ENCODE results near the gene APH1B. TPM values are rescaled to one million over a fixed set of nuclear protein-coding genes. Genes with fewer than 3 reads are reported as not detected.

APH1B gene
- total RNA-seq, 2 experiments from 2014 or later, result 6.5 to 7.8 TPM

- POLR2A ChIA-PET, result interaction anchor here (0.5 to 0.9 kb wide), 5 partner anchors 65 to 758 kb away, joined by 3 to 17 read pairs (median 5); no protein-coding TSS in a partner anchor
- H3K36me3 Mint-ChIP-seq (ENCODE audit: low read depth), result peaks cover 3% of the 10 kb centered on the region
- DNase-seq (no peak), ATAC-seq (peak; percentile 11)
- no peaks in the 10 kb centered on the region for H3K27me3 Mint-ChIP-seq
- peaks cover 26% of the 10 kb centered on the region for H3K4me1 Mint-ChIP-seq
- peak overlapping the region; percentile 78 for H3K4me3 Mint-ChIP-seq
- H3K9me3 Mint-ChIP-seq (ENCODE audit: low read depth), result no peaks in the 10 kb centered on the region
- peak overlapping the region; percentile 37 for H3K27ac Mint-ChIP-seq
- CTCF ChIA-PET, result interaction anchor here (0.5 to 3.2 kb wide), 3 partner anchors 11 to 188 kb away, joined by 3 to 10 read pairs (median 3); no protein-coding TSS in a partner anchor
- intact Hi-C loops (cut with DNase I, micrococcal nuclease), result loop anchor here (1.0 to 5.0 kb wide), 5 partner anchors 89 to 230 kb away; partner anchors contain the start of genes RAB8B (in 2 of the 2), RPS27L (in 2 of the 2) and LACTB (in 1 of the 2)
These were observed 570 bp downstream of the APH1B start for GRCh38 chr15:63277893-63278456.

- H3K36me3 Mint-ChIP-seq (ENCODE audit: low read depth), result peaks cover 3% of the 10 kb centered on the region
- ChIA-PET CTCF (interaction anchor here (0.6 kb wide), 1 partner anchor 758 kb away, joined by 3 read pairs; no protein-coding TSS in a partner anchor), POLR2A (interaction anchor here (0.7 kb wide), 1 partner anchor 29 kb away, joined by 3 read pairs; no protein-coding TSS in a partner anchor)
- ATAC-seq (no peak), DNase-seq (no peak)
- no peak overlapping the region for H3K4me3 Mint-ChIP-seq
- no peaks in the 10 kb centered on the region for H3K27me3 Mint-ChIP-seq
- H3K4me1 Mint-ChIP-seq, result peaks cover 7% of the 10 kb centered on the region
- H3K9me3 Mint-ChIP-seq (ENCODE audit: low read depth), result no peaks in the 10 kb centered on the region
- intact Hi-C loops (cut with DNase I, micrococcal nuclease), result loop anchor here in 1 of 2 experiments (10.0 kb wide), 2 partner anchors 238 to 322 kb away; partner anchors contain the start of gene TPM1
- H3K27ac Mint-ChIP-seq, result no peak overlapping the region
These were observed 5.7 kb downstream of the APH1B start for GRCh38 chr15:63283126-63283525.

- Mint-ChIP-seq H3K36me3 (ENCODE audit: low read depth) (peaks cover 3% of the 10 kb centered on the region), H3K4me3 (no peak overlapping the region), H3K9me3 (ENCODE audit: low read depth) (no peaks in the 10 kb centered on the region), H3K4me1 (peaks cover 11% of the 10 kb centered on the region), H3K27me3 (no peaks in the 10 kb centered on the region), H3K27ac (no peak overlapping the region)
- POLR2A ChIA-PET, result no interaction called here
- ATAC-seq, result peak; percentile 19
- CTCF ChIA-PET, result interaction anchor here (1.2 to 1.3 kb wide), 2 partner anchors 118 to 119 kb away, joined by 3 read pairs; no protein-coding TSS in a partner anchor
- no peak for DNase-seq
- intact Hi-C loops (cut with DNase I, micrococcal nuclease), result loop anchor here in 1 of 2 experiments (10.0 kb wide), 2 partner anchors 240 to 320 kb away; partner anchors contain the start of gene TPM1
These were observed 6.9 kb downstream of the APH1B start for GRCh38 chr15:63284335-63284734.

GRCh38 chr15:63287109-63287508 is 9.7 kb downstream of the APH1B start:
- POLR2A ChIA-PET, result no interaction called here

DNA sequence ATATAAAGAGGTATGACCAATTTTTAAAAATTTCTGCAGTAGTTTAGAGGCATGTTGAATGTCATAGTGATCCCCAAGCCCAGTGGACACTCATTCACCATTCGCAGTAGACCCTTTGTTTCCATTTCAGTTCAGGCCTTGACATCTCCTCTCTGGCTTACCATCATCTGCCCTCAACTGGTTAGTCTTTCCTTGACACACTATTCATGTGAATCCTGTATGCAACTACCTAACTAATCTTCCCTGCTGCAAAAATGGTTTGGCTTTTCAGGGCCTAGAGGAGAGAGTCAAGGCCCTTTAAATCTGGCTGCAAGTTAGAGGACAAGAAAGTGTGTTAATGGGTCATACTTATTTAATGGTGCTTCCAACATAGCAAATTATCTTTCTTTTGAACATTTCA is 10.9 kb downstream of the APH1B start:
- Mint-ChIP-seq H3K4me1 (peaks cover 11% of the 10 kb centered on the region), H3K27me3 (no peaks in the 10 kb centered on the region), H3K9me3 (ENCODE audit: low read depth) (no peaks in the 10 kb centered on the region), H3K36me3 (ENCODE audit: low read depth) (peaks cover 3% of the 10 kb centered on the region), H3K27ac (no peak overlapping the region), H3K4me3 (no peak overlapping the region)
- ChIA-PET CTCF (interaction anchor here (0.6 to 3.4 kb wide), 16 partner anchors 9 to 778 kb away, joined by 3 to 33 read pairs (median 4); no protein-coding TSS in a partner anchor), POLR2A (no interaction called here)
- ATAC-seq (no peak), DNase-seq (no peak)
- intact Hi-C loops (cut with DNase I, micrococcal nuclease), result loop anchor here (1.0 to 10.0 kb wide), 5 partner anchors 115 to 778 kb away; partner anchors contain the start of gene TPM1 (in 1 of the 2)

More at GRCh38 chr15:63287109-63287508, 9.7 kb downstream of the APH1B start:
- Mint-ChIP-seq H3K27ac (no peak overlapping the region), H3K27me3 (no peaks in the 10 kb centered on the region), H3K36me3 (ENCODE audit: low read depth) (peaks cover 3% of the 10 kb centered on the region), H3K9me3 (ENCODE audit: low read depth) (no peaks in the 10 kb centered on the region), H3K4me3 (no peak overlapping the region), H3K4me1 (peaks cover 11% of the 10 kb centered on the region)
- ATAC-seq (no peak), DNase-seq (no peak)
- intact Hi-C loops (cut with DNase I, micrococcal nuclease), result loop anchor here (5.0 to 10.0 kb wide), 3 partner anchors 242 to 318 kb away; partner anchors contain the start of gene TPM1 (in 1 of the 2)
- CTCF ChIA-PET, result interaction anchor here (0.5 to 3.4 kb wide), 5 partner anchors 22 to 152 kb away, joined by 3 to 33 read pairs (median 4); no protein-coding TSS in a partner anchor

- intact Hi-C loops (cut with DNase I, micrococcal nuclease), result loop anchor here (1.0 to 10.0 kb wide), 6 partner anchors 113 to 778 kb away; partner anchors contain the start of gene TPM1 (in 1 of the 2)
- POLR2A ChIA-PET, result no interaction called here
These were observed 11.5 kb downstream of the APH1B start for GRCh38 chr15:63288778-63289378.

DNA sequence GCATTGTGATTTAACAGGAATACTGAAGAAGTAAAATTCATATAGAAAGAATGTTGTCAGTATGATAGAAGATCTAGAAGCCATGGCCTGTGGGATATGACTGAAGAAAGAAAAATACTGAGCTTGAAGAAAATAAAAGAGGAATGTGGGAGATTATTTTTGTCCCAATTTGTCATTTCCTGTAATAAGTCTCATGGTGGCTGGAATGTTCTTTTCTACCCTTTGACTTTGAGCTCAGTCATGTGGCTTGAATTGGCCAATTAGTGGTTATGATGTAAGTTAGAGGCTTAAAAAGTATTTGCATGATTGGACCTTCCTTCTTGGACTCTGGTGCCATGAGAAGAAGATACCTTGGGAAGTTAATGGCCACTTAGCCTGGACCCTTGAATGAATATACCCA is 14.1 kb downstream of the APH1B start:
- intact Hi-C loops (cut with DNase I, micrococcal nuclease), result no loop called here
- Mint-ChIP-seq H3K9me3 (ENCODE audit: low read depth) (no peaks in the 10 kb centered on the region), H3K27ac (no peak overlapping the region), H3K4me1 (peaks cover 7% of the 10 kb centered on the region), H3K27me3 (no peaks in the 10 kb centered on the region), H3K36me3 (ENCODE audit: low read depth) (peaks cover 2% of the 10 kb centered on the region), H3K4me3 (no peak overlapping the region)
- ChIA-PET CTCF (interaction anchor here (0.7 to 3.6 kb wide), 13 partner anchors 11 to 244 kb away, joined by 3 to 27 read pairs (median 4); no protein-coding TSS in a partner anchor), POLR2A (interaction anchor here (0.6 kb wide), 1 partner anchor 134 kb away, joined by 3 read pairs; the partner anchor contains the start of gene RPS27L)
- ATAC-seq, result no peak
- DNase-seq, result no peak

More at GRCh38 chr15:63288778-63289378, 11.5 kb downstream of the APH1B start:
- H3K27me3 Mint-ChIP-seq, result no peaks in the 10 kb centered on the region
- peaks cover 8% of the 10 kb centered on the region for H3K4me1 Mint-ChIP-seq
- CTCF ChIA-PET, result interaction anchor here (0.7 to 3.4 kb wide), 17 partner anchors 8 to 778 kb away, joined by 3 to 33 read pairs (median 4); no protein-coding TSS in a partner anchor
- H3K4me3 Mint-ChIP-seq, result no peak overlapping the region
- no peaks in the 10 kb centered on the region for H3K9me3 Mint-ChIP-seq (ENCODE audit: low read depth)
- ATAC-seq (peak; percentile 81), DNase-seq (no peak)
- H3K27ac Mint-ChIP-seq, result no peak overlapping the region
- H3K36me3 Mint-ChIP-seq (ENCODE audit: low read depth), result peaks cover 3% of the 10 kb centered on the region

GRCh38 chr15:63292241-63292640 is 14.8 kb downstream of the APH1B start:
- POLR2A ChIA-PET, result interaction anchor here (0.6 kb wide), 1 partner anchor 111 kb away, joined by 3 read pairs; no protein-coding TSS in a partner anchor
- DNase-seq, result no peak
- Mint-ChIP-seq H3K27ac (no peak overlapping the region), H3K36me3 (ENCODE audit: low read depth) (peaks cover 2% of the 10 kb centered on the region), H3K9me3 (ENCODE audit: low read depth) (no peaks in the 10 kb centered on the region), H3K27me3 (no peaks in the 10 kb centered on the region), H3K4me3 (no peak overlapping the region), H3K4me1 (peaks cover 7% of the 10 kb centered on the region)
- CTCF ChIA-PET, result interaction anchor here (1.0 to 3.6 kb wide), 3 partner anchors 110 to 245 kb away, joined by 3 to 27 read pairs (median 12); no protein-coding TSS in a partner anchor
- ATAC-seq, result no peak
- intact Hi-C loops (cut with DNase I, micrococcal nuclease), result no loop called here

DNA sequence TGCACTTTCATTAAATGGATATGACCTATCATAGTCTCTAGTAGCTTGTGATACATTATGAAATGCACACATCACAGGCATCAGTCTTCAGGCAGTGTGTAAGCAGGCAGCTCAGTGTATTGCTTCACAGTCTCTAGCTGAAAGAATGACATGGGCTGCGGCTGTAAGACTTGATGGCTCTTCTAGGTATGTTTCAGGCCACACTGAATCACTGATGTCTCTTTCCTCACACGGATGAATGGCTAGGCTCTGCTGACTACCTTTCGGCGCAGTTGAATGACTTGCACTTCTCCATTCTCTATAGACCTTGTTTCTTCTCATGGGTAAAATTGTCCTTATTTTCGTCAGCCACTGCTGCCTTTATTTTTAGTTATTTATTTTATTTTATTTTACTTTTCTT is 15.4 kb downstream of the APH1B start:
- Mint-ChIP-seq H3K9me3 (ENCODE audit: low read depth) (no peaks in the 10 kb centered on the region), H3K36me3 (ENCODE audit: low read depth) (peaks cover 2% of the 10 kb centered on the region), H3K4me1 (peaks cover 7% of the 10 kb centered on the region), H3K27ac (no peak overlapping the region), H3K27me3 (no peaks in the 10 kb centered on the region), H3K4me3 (no peak overlapping the region)
- CTCF ChIA-PET, result interaction anchor here (1.0 to 3.6 kb wide), 4 partner anchors 109 to 245 kb away, joined by 3 to 27 read pairs (median 8); no protein-coding TSS in a partner anchor
- DNase-seq (no peak), ATAC-seq (no peak)
- POLR2A ChIA-PET, result no interaction called here
- intact Hi-C loops (cut with DNase I, micrococcal nuclease), result no loop called here

- no peak for DNase-seq
- Mint-ChIP-seq H3K9me3 (ENCODE audit: low read depth) (no peaks in the 10 kb centered on the region), H3K27me3 (no peaks in the 10 kb centered on the region), H3K4me1 (no peaks in the 10 kb centered on the region), H3K36me3 (ENCODE audit: low read depth) (peaks cover 2% of the 10 kb centered on the region), H3K4me3 (no peak overlapping the region), H3K27ac (no peak overlapping the region)
- intact Hi-C loops (cut with DNase I, micrococcal nuclease), result no loop called here
- CTCF ChIA-PET, result interaction anchor here (1.4 to 1.6 kb wide), 2 partner anchors 108 to 172 kb away, joined by 3 to 4 read pairs; no protein-coding TSS in a partner anchor
- POLR2A ChIA-PET, result no interaction called here
- ATAC-seq, result no peak
These were observed 17.0 kb downstream of the APH1B start for GRCh38 chr15:63294359-63294758.

DNA sequence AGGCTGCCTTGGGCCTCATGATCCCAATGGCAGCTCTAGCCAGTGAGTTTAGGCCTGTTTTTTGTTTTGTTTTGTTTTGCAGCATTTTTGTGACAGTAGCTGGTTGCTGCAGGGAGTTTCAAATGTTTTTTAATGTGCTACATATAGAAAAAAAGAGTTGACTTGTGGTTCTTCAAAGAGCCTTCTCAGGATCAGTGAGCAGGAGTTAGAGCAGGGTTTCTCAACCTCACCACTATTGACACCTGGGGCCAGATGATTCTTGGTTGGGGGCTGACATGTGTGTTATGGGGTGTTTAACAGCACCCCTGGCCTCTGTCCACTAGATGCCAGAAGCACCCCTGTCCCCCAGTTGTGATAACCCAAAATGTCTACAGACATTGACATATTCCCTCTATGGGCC is 17.9 kb downstream of the APH1B start:
- H3K4me3 Mint-ChIP-seq, result no peak overlapping the region
- intact Hi-C loops (cut with DNase I, micrococcal nuclease), result no loop called here
- H3K36me3 Mint-ChIP-seq (ENCODE audit: low read depth), result peaks cover 2% of the 10 kb centered on the region
- no peak overlapping the region for H3K27ac Mint-ChIP-seq
- ChIA-PET CTCF (interaction anchor here (1.0 to 1.6 kb wide), 5 partner anchors 45 to 247 kb away, joined by 3 to 8 read pairs (median 4); no protein-coding TSS in a partner anchor), POLR2A (no interaction called here)
- no peak for DNase-seq
- H3K27me3 Mint-ChIP-seq, result no peaks in the 10 kb centered on the region
- H3K9me3 Mint-ChIP-seq (ENCODE audit: low read depth), result no peaks in the 10 kb centered on the region
- H3K4me1 Mint-ChIP-seq, result no peaks in the 10 kb centered on the region
- ATAC-seq, result no peak

Measured in activated CD4-positive, alpha-beta T cell treated with anti-CD3 and anti-CD28 coated beads for 36 hours (primary cell).